Measurements from ENCODE around the gene CEP164. TPM values are rescaled to one million over a fixed set of nuclear protein-coding genes. Genes with fewer than 3 reads are reported as not detected.

Gene CEP164
- total RNA-seq, 1 experiment from 2014 or later: 25.4 TPM

- Mint-ChIP-seq H3K27me3 (ENCODE audit: unreplicated experiment) (no peaks in the 10 kb centered on the region), H3K4me3 (ENCODE audit: low read depth, unreplicated experiment) (no peak overlapping the region), H3K27ac (ENCODE audit: unreplicated experiment) (no peak overlapping the region), H3K4me1 (ENCODE audit: low read depth, unreplicated experiment) (no peaks in the 10 kb centered on the region), H3K9me3 (ENCODE audit: low read depth, unreplicated experiment) (no peaks in the 10 kb centered on the region), H3K36me3 (ENCODE audit: insufficient read depth, unreplicated experiment) (peaks cover 7% of the 10 kb centered on the region)
- TF ChIP-seq, protein P1, sequence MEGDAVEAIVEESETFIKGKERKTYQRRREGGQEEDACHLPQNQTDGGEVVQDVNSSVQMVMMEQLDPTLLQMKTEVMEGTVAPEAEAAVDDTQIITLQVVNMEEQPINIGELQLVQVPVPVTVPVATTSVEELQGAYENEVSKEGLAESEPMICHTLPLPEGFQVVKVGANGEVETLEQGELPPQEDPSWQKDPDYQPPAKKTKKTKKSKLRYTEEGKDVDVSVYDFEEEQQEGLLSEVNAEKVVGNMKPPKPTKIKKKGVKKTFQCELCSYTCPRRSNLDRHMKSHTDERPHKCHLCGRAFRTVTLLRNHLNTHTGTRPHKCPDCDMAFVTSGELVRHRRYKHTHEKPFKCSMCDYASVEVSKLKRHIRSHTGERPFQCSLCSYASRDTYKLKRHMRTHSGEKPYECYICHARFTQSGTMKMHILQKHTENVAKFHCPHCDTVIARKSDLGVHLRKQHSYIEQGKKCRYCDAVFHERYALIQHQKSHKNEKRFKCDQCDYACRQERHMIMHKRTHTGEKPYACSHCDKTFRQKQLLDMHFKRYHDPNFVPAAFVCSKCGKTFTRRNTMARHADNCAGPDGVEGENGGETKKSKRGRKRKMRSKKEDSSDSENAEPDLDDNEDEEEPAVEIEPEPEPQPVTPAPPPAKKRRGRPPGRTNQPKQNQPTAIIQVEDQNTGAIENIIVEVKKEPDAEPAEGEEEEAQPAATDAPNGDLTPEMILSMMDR (IDR thresholded peaks at IDR 0.05; ENCODE audit: unreplicated experiment): no peak
- CTCF ChIA-PET: no interaction called here
- DNase-seq: no peak
- no TSS peak for BruUV-seq (replicated peaks)
- intact Hi-C loops (cut with micrococcal nuclease; ENCODE audit: unreplicated experiment): no loop called here
These were observed 7.2 kb downstream of the CEP164 start for GRCh38 chr11:117334896-117335295.

DNA sequence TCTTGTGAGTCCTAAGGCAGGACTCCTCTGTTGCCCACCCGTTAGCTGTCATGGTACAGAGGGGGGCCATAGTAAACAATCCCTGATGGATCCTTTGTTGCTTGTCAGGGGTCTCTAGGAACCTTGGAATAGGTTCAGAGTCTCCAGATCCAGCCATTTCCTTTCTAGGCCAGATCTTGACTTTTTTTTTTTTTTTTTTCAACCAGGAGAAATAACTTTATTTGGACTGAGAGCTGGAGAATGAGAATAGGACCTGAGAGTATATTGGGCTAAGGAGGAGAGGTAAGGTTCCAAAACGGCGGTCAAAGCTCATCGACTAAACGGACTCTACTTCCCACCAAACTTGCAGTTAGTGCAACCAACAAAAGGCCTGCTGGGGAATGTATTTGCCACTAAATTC lies 7.7 kb downstream of the CEP164 start:
- TF ChIP-seq, protein P1 (IDR thresholded peaks at IDR 0.05; ENCODE audit: unreplicated experiment): no peak
- Mint-ChIP-seq H3K27me3 (ENCODE audit: unreplicated experiment) (no peaks in the 10 kb centered on the region), H3K36me3 (ENCODE audit: insufficient read depth, unreplicated experiment) (peaks cover 7% of the 10 kb centered on the region), H3K4me1 (ENCODE audit: low read depth, unreplicated experiment) (no peaks in the 10 kb centered on the region), H3K4me3 (ENCODE audit: low read depth, unreplicated experiment) (no peak overlapping the region), H3K9me3 (ENCODE audit: low read depth, unreplicated experiment) (no peaks in the 10 kb centered on the region), H3K27ac (ENCODE audit: unreplicated experiment) (no peak overlapping the region)
- CTCF ChIA-PET: no interaction called here
- intact Hi-C loops (cut with micrococcal nuclease; ENCODE audit: unreplicated experiment): no loop called here
- BruUV-seq (replicated peaks): no TSS peak
- DNase-seq: no peak

- TF ChIP-seq, protein P1 (IDR thresholded peaks at IDR 0.05; ENCODE audit: unreplicated experiment): no peak
- Mint-ChIP-seq H3K27ac (ENCODE audit: unreplicated experiment) (no peak overlapping the region), H3K4me3 (ENCODE audit: low read depth, unreplicated experiment) (no peak overlapping the region), H3K36me3 (ENCODE audit: insufficient read depth, unreplicated experiment) (peaks cover 7% of the 10 kb centered on the region), H3K4me1 (ENCODE audit: low read depth, unreplicated experiment) (no peaks in the 10 kb centered on the region), H3K9me3 (ENCODE audit: low read depth, unreplicated experiment) (no peaks in the 10 kb centered on the region), H3K27me3 (ENCODE audit: unreplicated experiment) (no peaks in the 10 kb centered on the region)
- DNase-seq: no peak
- intact Hi-C loops (cut with micrococcal nuclease; ENCODE audit: unreplicated experiment): no loop called here
- CTCF ChIA-PET: no interaction called here
- no TSS peak for BruUV-seq (replicated peaks)
These were observed 9.4 kb downstream of the CEP164 start for GRCh38 chr11:117337076-117337475.

GRCh38 chr11:117345039-117345438 lies 17.4 kb downstream of the CEP164 start:
- TF ChIP-seq, protein P1 (IDR thresholded peaks at IDR 0.05; ENCODE audit: unreplicated experiment): no peak
- H3K27me3 Mint-ChIP-seq (ENCODE audit: unreplicated experiment): no peaks in the 10 kb centered on the region
- H3K9me3 Mint-ChIP-seq (ENCODE audit: low read depth, unreplicated experiment): no peaks in the 10 kb centered on the region
- CTCF ChIA-PET: interaction anchor here (0.6 kb wide), 1 partner anchor 13 kb away, joined by 3 read pairs; no protein-coding TSS in a partner anchor
- no peaks in the 10 kb centered on the region for H3K4me1 Mint-ChIP-seq (ENCODE audit: low read depth, unreplicated experiment)
- intact Hi-C loops (cut with micrococcal nuclease; ENCODE audit: unreplicated experiment): no loop called here
- H3K4me3 Mint-ChIP-seq (ENCODE audit: low read depth, unreplicated experiment): no peak overlapping the region
- H3K36me3 Mint-ChIP-seq (ENCODE audit: insufficient read depth, unreplicated experiment): no peaks in the 10 kb centered on the region
- no peak for DNase-seq
- H3K27ac Mint-ChIP-seq (ENCODE audit: unreplicated experiment): no peak overlapping the region
- no TSS peak for BruUV-seq (replicated peaks)
